Fibroblast of villous mesenchyme (primary cell): ENCODE data around the gene GOLM1. TPM values are rescaled to one million over a fixed set of nuclear protein-coding genes. Genes with fewer than 3 reads are reported as not detected.

Experiments
- DNase-seq: peaks from one replicate; pipeline ENCODE4 v3.0.0-alpha.2; 2010; ENCODE audit warnings: low read depth
- H3K4me3 ChIP-seq: 2 replicates; pipeline ENCODE4 v1.5.1; 2011; ENCODE audit warnings: low read depth, mild to moderate bottlenecking, low read length
- total RNA-seq: library from RNA; depleted of rRNA; stranded (reverse); fragments of >200 nt; gene quantifications from 2 replicates; pipeline ENCODE4 v1.2.3, GENCODE V29; 2012
- TF ChIP-seq, protein P1 (sequence below): IDR thresholded peaks from 2 replicates; pipeline ENCODE4 v1.5.1; 2012; ENCODE audit warnings: low read depth, mild to moderate bottlenecking, low read length; ENCODE audit not compliant: insufficient read depth

Gene GOLM1
- total RNA-seq, 1 donor: 34.1 TPM

DNA sequence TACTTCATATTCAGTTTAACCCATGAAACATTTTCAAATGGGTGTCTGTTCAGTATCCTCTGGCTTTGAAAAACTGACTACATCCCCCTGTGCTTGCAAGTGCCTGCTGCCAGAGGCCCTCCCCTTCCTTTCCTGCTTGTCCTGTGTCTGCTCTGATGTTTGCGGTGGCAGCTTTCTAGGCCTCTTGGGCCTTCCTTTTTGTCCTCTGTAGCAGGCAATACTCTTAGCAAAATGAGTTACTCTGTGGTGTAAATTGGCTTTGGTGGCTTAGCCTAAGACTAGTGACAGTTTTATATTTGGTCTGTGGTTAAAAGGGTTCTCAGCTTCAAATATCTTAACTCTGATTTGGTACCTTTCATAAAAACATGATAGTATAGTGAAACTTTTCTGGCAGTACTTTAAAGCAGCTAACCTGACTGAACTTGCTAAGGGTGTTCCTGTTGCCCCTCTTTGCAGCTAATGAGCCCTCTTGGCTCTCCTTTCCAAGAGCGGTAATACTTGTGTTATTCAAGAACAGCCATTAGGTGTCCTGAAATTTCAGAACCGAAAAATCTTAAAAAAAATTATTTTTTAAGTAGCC, 76.6 kb downstream of the GOLM1 start:
- H3K4me3 ChIP-seq: no peak overlapping the region
- TF ChIP-seq, protein P1, sequence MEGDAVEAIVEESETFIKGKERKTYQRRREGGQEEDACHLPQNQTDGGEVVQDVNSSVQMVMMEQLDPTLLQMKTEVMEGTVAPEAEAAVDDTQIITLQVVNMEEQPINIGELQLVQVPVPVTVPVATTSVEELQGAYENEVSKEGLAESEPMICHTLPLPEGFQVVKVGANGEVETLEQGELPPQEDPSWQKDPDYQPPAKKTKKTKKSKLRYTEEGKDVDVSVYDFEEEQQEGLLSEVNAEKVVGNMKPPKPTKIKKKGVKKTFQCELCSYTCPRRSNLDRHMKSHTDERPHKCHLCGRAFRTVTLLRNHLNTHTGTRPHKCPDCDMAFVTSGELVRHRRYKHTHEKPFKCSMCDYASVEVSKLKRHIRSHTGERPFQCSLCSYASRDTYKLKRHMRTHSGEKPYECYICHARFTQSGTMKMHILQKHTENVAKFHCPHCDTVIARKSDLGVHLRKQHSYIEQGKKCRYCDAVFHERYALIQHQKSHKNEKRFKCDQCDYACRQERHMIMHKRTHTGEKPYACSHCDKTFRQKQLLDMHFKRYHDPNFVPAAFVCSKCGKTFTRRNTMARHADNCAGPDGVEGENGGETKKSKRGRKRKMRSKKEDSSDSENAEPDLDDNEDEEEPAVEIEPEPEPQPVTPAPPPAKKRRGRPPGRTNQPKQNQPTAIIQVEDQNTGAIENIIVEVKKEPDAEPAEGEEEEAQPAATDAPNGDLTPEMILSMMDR: no peak
- no peak for DNase-seq

DNA sequence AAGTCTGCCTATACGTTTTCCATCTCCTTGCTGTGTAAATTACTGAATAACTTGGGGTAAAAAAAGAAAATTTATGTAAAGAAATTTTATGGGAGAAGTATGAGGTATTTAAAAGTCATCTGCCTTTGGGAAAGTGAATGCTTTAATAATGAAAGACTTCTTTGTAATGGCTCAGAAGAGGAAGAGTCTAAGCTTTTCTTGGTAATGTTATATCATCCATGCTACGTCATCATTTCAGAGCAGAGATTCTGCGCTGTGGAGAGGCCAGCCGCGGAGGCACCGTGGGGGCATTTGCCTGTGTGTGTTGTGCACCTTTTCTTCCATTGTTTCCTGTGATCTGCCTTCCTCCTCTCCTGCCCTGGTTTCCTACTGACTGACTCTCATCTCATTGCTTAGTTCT, 78.2 kb downstream of the GOLM1 start:
- H3K4me3 ChIP-seq: no peak overlapping the region
- no peak for DNase-seq
- TF ChIP-seq, protein P1: no peak

DNA sequence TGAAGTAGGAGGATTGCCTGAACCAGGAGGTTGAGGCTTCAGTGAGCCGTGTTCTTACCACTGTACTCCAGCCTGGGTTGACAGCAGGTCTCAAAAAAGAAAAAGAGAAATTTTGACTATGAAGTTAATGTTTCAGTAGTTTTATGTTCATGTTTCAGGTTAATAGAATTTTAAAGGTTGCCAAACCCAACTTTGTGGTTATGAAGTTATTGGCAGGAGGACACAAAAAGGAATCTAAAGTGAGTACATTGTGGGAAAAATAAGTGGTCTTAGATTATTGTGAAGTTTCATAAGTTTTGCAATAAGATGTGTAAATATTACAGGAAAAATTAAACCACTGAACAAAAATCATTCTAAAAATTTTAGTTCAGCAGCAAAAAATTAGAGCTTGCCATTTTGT, 78.6 kb downstream of the GOLM1 start:
- H3K4me3 ChIP-seq: no peak overlapping the region
- no peak for DNase-seq
- TF ChIP-seq, protein P1: no peak

DNA sequence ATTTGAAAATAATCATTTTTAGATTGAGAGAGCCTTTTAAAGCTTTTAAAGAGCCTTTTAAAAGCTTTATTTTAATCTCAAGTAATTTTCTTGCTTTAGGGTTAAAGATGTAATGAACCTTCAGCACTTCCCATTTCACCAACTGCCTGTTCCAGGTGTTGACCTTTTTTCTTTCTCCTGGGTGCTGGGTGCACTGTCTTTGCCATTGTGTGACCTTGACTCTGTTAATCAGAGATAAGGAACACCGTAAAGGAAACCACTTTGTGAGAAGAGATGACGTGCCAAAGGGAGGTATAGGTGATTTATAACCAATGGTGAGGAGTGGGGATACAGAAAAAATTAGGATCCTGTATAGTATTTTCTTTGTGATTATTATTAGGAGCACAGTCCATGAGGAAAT, 90.2 kb downstream of the GOLM1 start:
- no peak for DNase-seq
- no peak overlapping the region for H3K4me3 ChIP-seq
- TF ChIP-seq, protein P1: no peak

DNA sequence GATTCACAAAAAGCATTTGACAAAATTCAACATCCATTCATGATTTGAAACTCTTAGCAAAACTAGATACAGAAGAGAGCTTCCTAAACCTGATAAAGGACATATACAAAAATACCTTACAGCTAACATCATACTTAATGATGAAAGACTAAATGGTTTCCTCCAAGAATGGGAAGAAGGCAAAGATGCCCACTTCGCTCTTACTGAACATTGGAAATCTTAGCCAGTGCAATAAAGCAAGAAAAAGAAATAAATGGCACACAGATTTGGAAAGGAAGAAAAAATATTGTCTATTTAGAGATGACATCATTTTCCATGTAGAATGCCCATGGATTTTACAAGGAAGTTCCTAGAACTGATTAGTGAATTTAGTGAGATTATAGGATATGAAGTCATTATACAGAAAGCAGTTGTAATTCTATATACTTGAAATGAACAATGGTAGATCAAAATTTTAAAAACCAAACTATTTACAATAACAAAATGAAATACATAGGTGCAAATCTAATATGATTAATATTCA, 94.0 kb downstream of the GOLM1 start:
- TF ChIP-seq, protein P1: no peak
- DNase-seq: no peak
- no peak overlapping the region for H3K4me3 ChIP-seq

DNA sequence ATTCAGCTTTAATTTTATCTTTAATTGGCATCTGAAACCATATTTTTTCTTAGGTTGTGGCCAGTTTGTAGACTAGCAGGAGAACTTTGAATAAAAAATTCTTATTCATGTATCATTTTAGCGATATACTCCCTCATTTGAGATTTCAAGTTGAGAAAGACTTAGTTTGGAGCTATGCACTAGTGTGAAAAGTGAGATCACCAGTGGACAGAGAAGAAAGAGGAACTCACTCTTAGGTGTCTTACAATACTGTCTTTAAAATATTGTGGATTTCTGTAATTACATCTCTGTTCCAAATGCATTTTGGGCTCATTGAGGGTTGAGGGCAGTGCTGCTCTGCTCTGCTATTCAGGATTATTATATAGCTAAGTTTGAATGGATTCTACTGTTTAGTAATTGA, 103.8 kb downstream of the GOLM1 start:
- no peak for DNase-seq
- TF ChIP-seq, protein P1: no peak
- H3K4me3 ChIP-seq: no peak overlapping the region

DNA sequence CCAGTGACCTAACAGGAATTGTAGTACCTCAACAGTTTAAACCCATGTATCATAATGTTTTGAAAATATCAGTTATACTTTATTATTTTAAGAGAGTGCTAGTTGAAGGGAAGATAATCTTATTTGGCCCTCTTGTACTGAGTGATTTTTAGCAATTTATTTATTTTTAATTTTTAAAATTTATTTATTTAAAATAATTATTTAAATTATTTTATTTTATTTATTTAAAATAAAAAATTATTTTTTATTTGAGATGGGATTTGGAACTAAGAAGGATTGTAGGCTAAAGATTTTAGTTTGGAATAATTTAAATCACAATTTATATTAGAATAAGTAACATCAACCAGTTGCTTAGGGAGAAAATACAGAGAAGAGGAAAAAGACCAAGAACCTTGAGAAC, 104.3 kb downstream of the GOLM1 start:
- TF ChIP-seq, protein P1: no peak
- no peak overlapping the region for H3K4me3 ChIP-seq
- no peak for DNase-seq
